Adipocyte (in vitro differentiated cells): ENCODE results near the gene C3orf52.

ENCODE experiments used
- DNase-seq: peaks from one replicate; pipeline ENCODE4 v3.0.0-alpha.2; 2015; ENCODE audit warnings: low read depth
- H3K27me3 ChIP-seq: replicated peaks from 2 replicates; pipeline ENCODE4 v1.7.0; 2013; ENCODE audit warnings: mild to moderate bottlenecking, low read length, moderate library complexity; ENCODE audit not compliant: control insufficient read depth, insufficient read depth
- H3K36me3 ChIP-seq: 2 replicates; pipeline ENCODE4 v1.7.0; 2013; ENCODE audit warnings: low read length, mild to moderate bottlenecking, moderate library complexity; ENCODE audit not compliant: control insufficient read depth, insufficient read depth, severe bottlenecking
- H3K4me1 ChIP-seq: 2 replicates; pipeline ENCODE4 v1.7.0; 2013; ENCODE audit warnings: mild to moderate bottlenecking, low read length, moderate library complexity; ENCODE audit not compliant: control insufficient read depth, insufficient read depth
- H3K4me3 ChIP-seq: 2 replicates; pipeline ENCODE4 v1.7.0; 2013; ENCODE audit warnings: mild to moderate bottlenecking, low read length, moderate library complexity
- H3K9ac ChIP-seq: 2 replicates; pipeline ENCODE4 v1.7.0; 2013; ENCODE audit warnings: mild to moderate bottlenecking, low read length, moderate library complexity
- H3K9me3 ChIP-seq: 2 replicates; pipeline ENCODE4 v1.7.0; 2013; ENCODE audit warnings: mild to moderate bottlenecking, low read length, moderate library complexity; ENCODE audit not compliant: control insufficient read depth

C3orf52 gene

GRCh38 chr3:112132554-112132953 lies 46.4 kb downstream of the C3orf52 start:
- Histone ChIP-seq H3K9ac (no peak overlapping the region), H3K27me3 (no peaks in the 10 kb centered on the region), H3K4me1 (peaks cover 9% of the 10 kb centered on the region), H3K9me3 (no peaks in the 10 kb centered on the region), H3K4me3 (no peak overlapping the region), H3K36me3 (no peaks in the 10 kb centered on the region)
- DNase-seq, result no peak

GRCh38 chr3:112132975-112133448 lies 46.8 kb downstream of the C3orf52 start, which contains the start of gene GCSAM:
TSS of gene GCSAM (minus strand) at chr3:112133248. CDS start at chr3:112133120, 128 bp downstream.
- Histone ChIP-seq H3K4me1 (peaks cover 9% of the 10 kb centered on the region), H3K4me3 (no peak within 1 kb of the TSS), H3K27me3 (no peaks in the 10 kb centered on the region), H3K36me3 (no peaks in the 10 kb centered on the region), H3K9me3 (no peaks in the 10 kb centered on the region), H3K9ac (no peak within 1 kb of the TSS)
- no peak for DNase-seq

- Histone ChIP-seq H3K4me3 (no peak overlapping the region), H3K9me3 (no peaks in the 10 kb centered on the region), H3K9ac (no peak overlapping the region), H3K36me3 (no peaks in the 10 kb centered on the region), H3K27me3 (no peaks in the 10 kb centered on the region), H3K4me1 (peaks cover 9% of the 10 kb centered on the region)
- DNase-seq, result no peak
Observed at GRCh38 chr3:112133626-112134334, 47.6 kb downstream of the C3orf52 start.

- Histone ChIP-seq H3K27me3 (no peaks in the 10 kb centered on the region), H3K36me3 (no peaks in the 10 kb centered on the region), H3K4me1 (peaks cover 9% of the 10 kb centered on the region), H3K4me3 (no peak overlapping the region), H3K9me3 (no peaks in the 10 kb centered on the region), H3K9ac (no peak overlapping the region)
- peak; percentile 40 for DNase-seq
Observed at GRCh38 chr3:112134335-112135124, 48.3 kb downstream of the C3orf52 start.

- Histone ChIP-seq H3K9me3 (no peaks in the 10 kb centered on the region), H3K36me3 (no peaks in the 10 kb centered on the region)
- no peak for DNase-seq
Observed at GRCh38 chr3:112136046-112136445, 49.9 kb downstream of the C3orf52 start.

GRCh38 chr3:112136959-112137693 lies 50.9 kb downstream of the C3orf52 start:
- peaks cover 9% of the 10 kb centered on the region for H3K4me1 ChIP-seq
- H3K9ac ChIP-seq, result no peak overlapping the region
- no peak overlapping the region for H3K4me3 ChIP-seq
- H3K9me3 ChIP-seq, result no peaks in the 10 kb centered on the region
- H3K27me3 ChIP-seq, result no peaks in the 10 kb centered on the region
- peak; percentile 59 for DNase-seq
- no peaks in the 10 kb centered on the region for H3K36me3 ChIP-seq

More at GRCh38 chr3:112136046-112136445, 49.9 kb downstream of the C3orf52 start:
- H3K27me3 ChIP-seq, result no peaks in the 10 kb centered on the region
- no peak overlapping the region for H3K4me3 ChIP-seq
- no peak overlapping the region for H3K9ac ChIP-seq
- H3K4me1 ChIP-seq, result peaks cover 9% of the 10 kb centered on the region

GRCh38 chr3:112137781-112138180 lies 51.6 kb downstream of the C3orf52 start:
- H3K9me3 ChIP-seq, result no peaks in the 10 kb centered on the region
- H3K9ac ChIP-seq, result no peak overlapping the region
- no peaks in the 10 kb centered on the region for H3K36me3 ChIP-seq
- H3K4me1 ChIP-seq, result peaks cover 9% of the 10 kb centered on the region
- no peak for DNase-seq
- H3K4me3 ChIP-seq, result no peak overlapping the region
- no peaks in the 10 kb centered on the region for H3K27me3 ChIP-seq

- no peak for DNase-seq
- Histone ChIP-seq H3K4me1 (peaks cover 9% of the 10 kb centered on the region), H3K4me3 (no peak overlapping the region), H3K9me3 (no peaks in the 10 kb centered on the region), H3K36me3 (no peaks in the 10 kb centered on the region), H3K27me3 (no peaks in the 10 kb centered on the region), H3K9ac (no peak overlapping the region)
Observed at GRCh38 chr3:112138219-112138969, 52.2 kb downstream of the C3orf52 start.

GRCh38 chr3:112140584-112140983 lies 54.4 kb downstream of the C3orf52 start:
- H3K9me3 ChIP-seq, result peaks cover 7% of the 10 kb centered on the region
- no peaks in the 10 kb centered on the region for H3K36me3 ChIP-seq
- no peak overlapping the region for H3K9ac ChIP-seq
- no peaks in the 10 kb centered on the region for H3K4me1 ChIP-seq
- H3K27me3 ChIP-seq, result no peaks in the 10 kb centered on the region
- no peak for DNase-seq
- H3K4me3 ChIP-seq, result no peak overlapping the region

- Histone ChIP-seq H3K4me3 (no peak overlapping the region), H3K27me3 (no peaks in the 10 kb centered on the region), H3K9me3 (peaks cover 10% of the 10 kb centered on the region), H3K36me3 (no peaks in the 10 kb centered on the region), H3K4me1 (no peaks in the 10 kb centered on the region), H3K9ac (no peak overlapping the region)
- no peak for DNase-seq
Observed at GRCh38 chr3:112141293-112141692, 55.1 kb downstream of the C3orf52 start.
